ENCODE results near the gene DBP. TPM values are rescaled to one million over a fixed set of nuclear protein-coding genes. Genes with fewer than 3 reads are reported as not detected.
A peak's percentile ranks its signal among the peaks of the same experiment; 100 is the strongest.

Gene DBP
- total and polyA plus RNA-seq, 10 of the 15 experiments (the other 5 are each of a cell fraction or from before 2014, with no cell fraction given), result 2.0 to 10.6 (median 6.9) TPM

DNA sequence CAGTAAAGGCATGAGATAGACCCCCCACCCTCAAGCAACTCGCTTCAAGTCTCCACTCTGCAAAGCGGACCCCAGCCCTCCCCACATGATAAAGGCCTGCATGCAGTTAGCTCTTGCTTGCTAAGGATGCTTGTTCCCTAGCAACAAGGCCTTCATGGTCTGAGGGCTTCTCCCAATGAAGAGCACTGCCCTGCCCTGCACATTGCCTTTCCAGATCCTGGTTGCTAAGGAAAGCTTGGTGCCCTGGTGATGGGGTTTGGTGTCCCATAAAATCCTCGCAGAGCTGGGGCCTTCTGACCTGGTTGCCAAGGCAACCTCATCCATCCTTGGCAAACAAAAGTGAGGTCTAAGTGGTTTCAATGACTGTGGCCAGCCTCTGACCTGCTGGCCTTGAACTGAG is 6.0 kb downstream of the DBP start:
- in situ Hi-C loops (cut with MboI), result loop anchor here (25.0 kb wide), 1 partner anchor 1256 kb away; the partner anchor contains the start of genes AKT1S1, IL4I1 and TBC1D17

More for the DNA sequence above, 6.0 kb downstream of the DBP start:
- SMC1A ChIA-PET (ENCODE audit: uncharacterized antibody, unreplicated experiment), result no interaction called here
- peaks cover 20% of the 10 kb centered on the region for H3K4me1 ChIP-seq (ENCODE audit: control insufficient read depth, insufficient read depth, low read length)
- CTCF ChIA-PET, result no interaction called here
- H3K27me3 ChIP-seq (replicated peaks in 1 of 2; ENCODE audit: control insufficient read depth in 2 of 2, insufficient read depth in 2 of 2, low read length in 1 of 2), result no peaks in the 10 kb centered on the region
- H3K4me2 ChIP-seq (ENCODE audit: control insufficient read depth, insufficient read depth), result no peak overlapping the region
- BruUV-seq (replicated peaks), result no TSS peak
- no peaks in the 10 kb centered on the region for H4K20me1 ChIP-seq (ENCODE audit: control insufficient read depth, insufficient read depth)
- 100% methylated on average over 3 of the region's 3 CpGs for WGBS (ENCODE audit: insufficient coverage, insufficient replicate concordance, low lambda C conversion rate, missing lambda C conversion rate)
- RAD21 ChIA-PET (ENCODE audit: unreplicated experiment), result no interaction called here
- DNase-seq (ENCODE audit: low read depth, low spot score), result no peak
- no peak overlapping the region for H2AFZ ChIP-seq (ENCODE audit: control insufficient read depth, low read depth, low read length)
- intact Hi-C loops (cut with micrococcal nuclease; ENCODE audit: unreplicated experiment), result loop anchor here (10.0 kb wide), 1 partner anchor 334 kb away; the partner anchor contains the start of gene FTL
- POLR2A ChIA-PET, result no interaction called here
- H3K79me2 ChIP-seq (ENCODE audit: control insufficient read depth, insufficient read depth, low read length), result peaks cover 5% of the 10 kb centered on the region
- H3K9me3 ChIP-seq (replicated peaks; ENCODE audit: control insufficient read depth, insufficient read depth, low read length), result no peaks in the 10 kb centered on the region
- peaks cover 4 to 5% of the 10 kb centered on the region in 2 experiments; a peak in 3 of 4 replicates for H3K36me3 ChIP-seq (ENCODE audit: control insufficient read depth in 2 of 2, insufficient read depth in 2 of 2, low read length in 1 of 2)
- H3K4me3 ChIP-seq, result no peak overlapping the region
- no peak for FAIRE-seq
- H3K9ac ChIP-seq (ENCODE audit: control insufficient read depth, insufficient read depth, low read length), result no peak overlapping the region
- TF ChIP-seq ZNF592 (IDR thresholded peaks at IDR 0.05) (no peak), BMI1 (IDR thresholded peaks at IDR 0.05; ENCODE audit: borderline replicate concordance) (peak; percentile 37; the same call in 1 of the 2 replicates), SMARCA5 (IDR thresholded peaks at IDR 0.05) (no peak)
- TF ChIP-seq, protein P1, sequence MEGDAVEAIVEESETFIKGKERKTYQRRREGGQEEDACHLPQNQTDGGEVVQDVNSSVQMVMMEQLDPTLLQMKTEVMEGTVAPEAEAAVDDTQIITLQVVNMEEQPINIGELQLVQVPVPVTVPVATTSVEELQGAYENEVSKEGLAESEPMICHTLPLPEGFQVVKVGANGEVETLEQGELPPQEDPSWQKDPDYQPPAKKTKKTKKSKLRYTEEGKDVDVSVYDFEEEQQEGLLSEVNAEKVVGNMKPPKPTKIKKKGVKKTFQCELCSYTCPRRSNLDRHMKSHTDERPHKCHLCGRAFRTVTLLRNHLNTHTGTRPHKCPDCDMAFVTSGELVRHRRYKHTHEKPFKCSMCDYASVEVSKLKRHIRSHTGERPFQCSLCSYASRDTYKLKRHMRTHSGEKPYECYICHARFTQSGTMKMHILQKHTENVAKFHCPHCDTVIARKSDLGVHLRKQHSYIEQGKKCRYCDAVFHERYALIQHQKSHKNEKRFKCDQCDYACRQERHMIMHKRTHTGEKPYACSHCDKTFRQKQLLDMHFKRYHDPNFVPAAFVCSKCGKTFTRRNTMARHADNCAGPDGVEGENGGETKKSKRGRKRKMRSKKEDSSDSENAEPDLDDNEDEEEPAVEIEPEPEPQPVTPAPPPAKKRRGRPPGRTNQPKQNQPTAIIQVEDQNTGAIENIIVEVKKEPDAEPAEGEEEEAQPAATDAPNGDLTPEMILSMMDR (IDR thresholded peaks at IDR 0.05 in 2 of 3, conservative IDR thresholded peaks at IDR 0.05 in 1 of 3; ENCODE audit: control insufficient read depth in 2 of 3, extremely low read depth in 1 of 3, insufficient read depth in 1 of 3, low read depth in 3 of 3, low read length in 3 of 3), result no peak
- ATAC-seq, result no peak
- no peak overlapping the region for H3K27ac ChIP-seq (ENCODE audit: control insufficient read depth, insufficient read depth)
